IMR-90 (cell line): ENCODE measurements around the gene MARCHF6. TPM values are rescaled to one million over a fixed set of nuclear protein-coding genes. Genes with fewer than 3 reads are reported as not detected.

ENCODE experiments used
- ATAC-seq: fragments of 200-7000 bp; cut with Tn5 transposase; 2 replicates; pipeline ENCODE4 v1.9.1; 2020; ENCODE audit warnings: low read depth, mild to moderate bottlenecking, moderate library complexity
- BruUV-seq: library from RNA; stranded (reverse); fragments of 400-500 nt; replicated peaks from 2 replicates; lab custom pipeline; 2021; lab: Mats Ljungman, UMichigan
- CTCF ChIA-PET: fragments of 300-600 bp; formaldehyde crosslinking; extraction: SDS; loops from one replicate; lab custom pipeline; 2021; ENCODE audit warnings: antibody characterized with exemption; lab: Yijun Ruan, JAX
- POLR2A ChIA-PET: fragments of 300-600 bp; sonication (Branson Sonifier 250); formaldehyde crosslinking; loops from one replicate; lab custom pipeline; 2022; ENCODE audit warnings: antibody characterized with exemption; ENCODE audit not compliant: unreplicated experiment; lab: Charles Lee
- DNase-seq: peaks from one replicate; pipeline ENCODE4 v3.0.0; 2013
- H2AFZ ChIP-seq: replicated peaks from 2 replicates; pipeline ENCODE3; 2013; ENCODE audit warnings: low read length, mild to moderate bottlenecking; ENCODE audit not compliant: poor library complexity
- H2AK5ac ChIP-seq: 2 replicates; pipeline ENCODE4 v1.6.1; 2013; ENCODE audit warnings: low read depth, low read length, inconsistent platforms
- H2AK9ac ChIP-seq: replicated peaks from 2 replicates; pipeline ENCODE3; 2013; ENCODE audit warnings: mild to moderate bottlenecking, low read depth, low read length, moderate library complexity; ENCODE audit not compliant: poor library complexity
- H2BK120ac ChIP-seq: 2 replicates; pipeline ENCODE4 v1.6.1; 2013; ENCODE audit warnings: low read depth, low read length, inconsistent platforms
- H2BK15ac ChIP-seq: 3 replicates; pipeline ENCODE4 v1.6.1; 2013; ENCODE audit warnings: low read depth, low read length, inconsistent platforms
- H2BK20ac ChIP-seq: 2 replicates; pipeline ENCODE4 v1.6.1; 2013; ENCODE audit warnings: low read depth, mild to moderate bottlenecking, inconsistent platforms, low read length, moderate library complexity
- H2BK5ac ChIP-seq: 2 replicates; pipeline ENCODE4 v1.6.1; 2013; ENCODE audit warnings: mild to moderate bottlenecking, low read depth, low read length, inconsistent platforms; ENCODE audit not compliant: poor library complexity, severe bottlenecking
- H3K14ac ChIP-seq: replicated peaks from 2 replicates; pipeline ENCODE4 v1.6.1; 2013; ENCODE audit warnings: low read depth, low read length, inconsistent platforms
- H3K18ac ChIP-seq: 2 replicates; pipeline ENCODE4 v1.6.1; 2013; ENCODE audit warnings: low read depth, low read length, control low read depth
- H3K23ac ChIP-seq: 2 replicates; pipeline ENCODE4 v1.6.1; 2013; ENCODE audit warnings: low read depth, low read length, inconsistent platforms
- H3K27ac ChIP-seq: 2 replicates; pipeline ENCODE4 v1.5.1; 2013; ENCODE audit warnings: mild to moderate bottlenecking, control low read depth, low read length; ENCODE audit not compliant: insufficient read depth
- H3K27me3 ChIP-seq: 2 replicates; pipeline ENCODE4 v1.6.1; 2013; ENCODE audit warnings: low read length; ENCODE audit not compliant: control insufficient read depth, insufficient read depth
- H3K36me3 ChIP-seq: 2 replicates; pipeline ENCODE4 v1.6.1; 2013; ENCODE audit warnings: low read length, mixed read lengths; ENCODE audit not compliant: control insufficient read depth, insufficient read depth
- H3K4ac ChIP-seq: 2 replicates; pipeline ENCODE4 v1.6.1; 2013; ENCODE audit warnings: low read depth, low read length, inconsistent platforms
- H3K4me1 ChIP-seq: 2 replicates; pipeline ENCODE4 v1.6.1; 2013; ENCODE audit warnings: low read length, mixed read lengths; ENCODE audit not compliant: control insufficient read depth, insufficient read depth
- H3K4me2 ChIP-seq: 2 replicates; pipeline ENCODE4 v1.6.1; 2013; ENCODE audit warnings: low read depth, mild to moderate bottlenecking, control low read depth, low read length, moderate library complexity
- H3K4me3 ChIP-seq: 2 replicates; pipeline ENCODE4 v1.5.1; 2013; ENCODE audit warnings: low read depth, mild to moderate bottlenecking, control low read depth, low read length, moderate library complexity; ENCODE audit not compliant: insufficient read depth
- H3K56ac ChIP-seq: 2 replicates; pipeline ENCODE4 v1.6.1; 2013; ENCODE audit warnings: low read length, inconsistent platforms; ENCODE audit not compliant: insufficient read depth; ENCODE audit errors: extremely low read depth
- H3K79me1 ChIP-seq, 2 experiments: 2 replicates each; pipeline ENCODE4 v1.6.1; 2013; ENCODE audit warnings: low read length in 2 of 2, inconsistent platforms in 1 of 2, low read depth in 1 of 2
- H3K9ac ChIP-seq: 2 replicates; pipeline ENCODE4 v1.6.1; 2013; ENCODE audit warnings: low read depth, low read length, control low read depth
- H3K9me1 ChIP-seq: 2 replicates; pipeline ENCODE4 v1.6.1; 2013; ENCODE audit warnings: low read length, inconsistent platforms; ENCODE audit not compliant: insufficient read depth
- H3K9me3 ChIP-seq: 2 replicates; pipeline ENCODE4 v1.6.1; 2013; ENCODE audit warnings: low read length; ENCODE audit not compliant: control insufficient read depth, insufficient read depth
- H4K20me1 ChIP-seq: 2 replicates; pipeline ENCODE4 v1.6.1; 2013; ENCODE audit warnings: low read length, inconsistent platforms; ENCODE audit not compliant: insufficient read depth
- H4K5ac ChIP-seq: 2 replicates; pipeline ENCODE4 v1.6.1; 2013; ENCODE audit warnings: mild to moderate bottlenecking, low read depth, low read length, control low read depth
- H4K8ac ChIP-seq, 2 experiments: 2 replicates each; pipeline ENCODE4 v1.6.1; 2013; ENCODE audit warnings: low read depth in 2 of 2, low read length in 2 of 2, control low read depth in 1 of 2, inconsistent platforms in 1 of 2
- H4K91ac ChIP-seq: 2 replicates; pipeline ENCODE4 v1.6.1; 2013; ENCODE audit warnings: low read depth, low read length, inconsistent platforms; ENCODE audit not compliant: insufficient read depth
- BHLHE40 ChIP-seq: fragments of 150-350 bp; IDR thresholded peaks from 2 replicates; pipeline ENCODE4 v1.6.1; 2016; ENCODE audit warnings: mild to moderate bottlenecking, low read depth, low read length
- CHD1 ChIP-seq: IDR thresholded peaks from 2 replicates; pipeline ENCODE4 v1.6.1; 2012; ENCODE audit warnings: low read depth, low read length, improper control_type of control experiment
- FOS ChIP-seq: fragments of 150-350 bp; IDR thresholded peaks from 2 replicates; pipeline ENCODE4 v1.6.1; 2016; ENCODE audit warnings: low read depth, low read length
- MAFK ChIP-seq: IDR thresholded peaks from 2 replicates; pipeline ENCODE4 v1.6.1; 2012; ENCODE audit warnings: low read depth, low read length, improper control_type of control experiment
- MXI1 ChIP-seq: IDR thresholded peaks from 2 replicates; pipeline ENCODE4 v1.6.1; 2012; ENCODE audit warnings: low read depth, mild to moderate bottlenecking, low read length, moderate library complexity, borderline replicate concordance
- POLR2A ChIP-seq: IDR thresholded peaks from 2 replicates; pipeline ENCODE4 v1.6.1; 2012; ENCODE audit warnings: mild to moderate bottlenecking, low read depth, low read length
- RAD21 ChIP-seq: IDR thresholded peaks from 2 replicates; pipeline ENCODE4 v1.6.1; 2012; ENCODE audit warnings: low read length, improper control_type of control experiment
- RCOR1 ChIP-seq: IDR thresholded peaks from 2 replicates; pipeline ENCODE4 v1.6.1; 2012; ENCODE audit warnings: mild to moderate bottlenecking, low read length, improper control_type of control experiment; ENCODE audit not compliant: insufficient replicate concordance
- RFX5 ChIP-seq: IDR thresholded peaks from 2 replicates; pipeline ENCODE4 v1.8.0; 2012; ENCODE audit warnings: low read depth, mild to moderate bottlenecking, low read length, moderate library complexity
- SMC3 ChIP-seq: fragments of 150-350 bp; IDR thresholded peaks from 2 replicates; pipeline ENCODE4 v1.6.1; 2016; ENCODE audit warnings: low read depth, mild to moderate bottlenecking, antibody characterized with exemption, low read length, moderate library complexity
- WGBS, 2 experiments: methylation state at CpG; one replicate each; pipeline versions ENCODE4 v1.1.5 to v1.1.7; 2013; ENCODE audit warnings: missing lambda C conversion rate in 2 of 2; ENCODE audit not compliant: insufficient read length in 1 of 2; ENCODE audit errors: extremely low coverage in 2 of 2; 5-methylcytosine and 5-hydroxymethylcytosine counted together
- dilution Hi-C: fragments of 300-500 bp; cut with HindIII; formaldehyde crosslinking; loops from one replicate; pipeline ENCODE4 v1.14.3; 2018; ENCODE audit warnings: low sequenced_read_pairs; ENCODE audit not compliant: unreplicated experiment
- in situ Hi-C: fragments of 300-500 bp; cut with MboI; formaldehyde crosslinking; loops from 3 replicates; pipeline ENCODE4 v1.14.3; 2019; ENCODE audit warnings: low sequenced_read_pairs, inconsistent platforms, mixed read lengths
- intact Hi-C: fragments of 100-400 bp; cut with micrococcal nuclease; formaldehyde crosslinking; loops from 2 replicates; pipeline ENCODE4 v1.10.0; 2022
- polyA plus RNA-seq, 3 experiments: library from polyadenylated mRNA; depleted of rRNA; stranded (reverse); fragments of >200 nt; gene quantifications; 2 replicates each; pipeline ENCODE4 v1.2.3, GENCODE V29; 2012; ENCODE audit warnings: low replicate concordance in 1 of 3
- total RNA-seq: library from RNA; depleted of rRNA; stranded (reverse); fragments of >200 nt; gene quantifications from 2 replicates; pipeline ENCODE4 v1.2.3, GENCODE V29; 2012
- TF ChIP-seq, protein P1 (sequence below): fragments of 150-350 bp; IDR thresholded peaks from 2 replicates; pipeline ENCODE4 v1.6.1; 2017; ENCODE audit warnings: mild to moderate bottlenecking, antibody characterized with exemption, low read length, low read depth
- TF ChIP-seq, protein P2 (sequence below): conservative IDR thresholded peaks from 2 replicates; pipeline ENCODE4 v1.5.1; 2012; ENCODE audit warnings: mild to moderate bottlenecking, low read depth, low read length, improper control_type of control experiment

Gene MARCHF6
- total and polyA plus RNA-seq, 2 of the 4 experiments (the other 2 are of a cell fraction) = 55.2 to 62.6 TPM

DNA sequence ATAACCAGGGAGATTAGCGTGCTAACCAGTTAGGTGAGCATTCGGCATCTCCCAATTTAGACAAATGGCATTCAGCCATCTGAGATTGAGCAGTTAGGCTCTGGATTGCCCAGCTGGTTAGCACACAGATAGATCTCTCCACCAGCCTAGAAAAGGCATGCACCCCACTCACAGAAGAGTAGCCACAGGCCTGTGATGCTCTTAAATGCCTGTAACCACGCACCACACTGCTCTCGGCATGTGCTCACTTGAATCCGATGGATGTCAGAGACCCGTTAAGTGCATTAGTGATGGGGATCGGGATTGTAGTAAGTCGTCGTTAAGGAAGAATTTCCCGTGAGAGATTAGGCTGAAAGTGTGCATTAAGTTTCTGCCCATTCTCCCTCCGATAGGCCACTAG lies 23.0 kb downstream of the MARCHF6 start:
- H3K9me3 ChIP-seq = no peaks in the 10 kb centered on the region
- H3K23ac ChIP-seq = no peak overlapping the region
- H4K91ac ChIP-seq = no peak overlapping the region
- no peak overlapping the region for H2AK5ac ChIP-seq
- no peak overlapping the region for H3K4me3 ChIP-seq
- ChIA-PET CTCF (no interaction called here), POLR2A (no interaction called here)
- intact Hi-C loops = no loop called here
- no peak overlapping the region for H4K8ac ChIP-seq
- WGBS, 2 experiments = 80% methylated on average over 3 of the region's 11 CpGs; no CpG with 5 or more reads in 1 of the 2 experiments
- H3K27me3 ChIP-seq = no peaks in the 10 kb centered on the region
- H2AFZ ChIP-seq = no peak overlapping the region
- H2BK5ac ChIP-seq = no peak overlapping the region
- dilution Hi-C loops = no loop called here
- H3K56ac ChIP-seq = no peak overlapping the region
- peaks cover 22 to 52% of the 10 kb centered on the region in 2 experiments for H3K79me1 ChIP-seq
- no peak overlapping the region for H3K9ac ChIP-seq
- no peak overlapping the region for H2BK15ac ChIP-seq
- peaks cover 3% of the 10 kb centered on the region; the same call in 1 of the 2 replicates for H3K4me1 ChIP-seq
- peaks cover 9% of the 10 kb centered on the region for H3K36me3 ChIP-seq
- no peak overlapping the region for H3K27ac ChIP-seq
- H3K4ac ChIP-seq = no peak overlapping the region
- H3K18ac ChIP-seq = no peak overlapping the region
- no peak overlapping the region for H2BK120ac ChIP-seq
- peaks cover 60% of the 10 kb centered on the region for H4K20me1 ChIP-seq
- no peak for TF ChIP-seq BHLHE40
- no peak for TF ChIP-seq RCOR1
- TF ChIP-seq, protein P1, sequence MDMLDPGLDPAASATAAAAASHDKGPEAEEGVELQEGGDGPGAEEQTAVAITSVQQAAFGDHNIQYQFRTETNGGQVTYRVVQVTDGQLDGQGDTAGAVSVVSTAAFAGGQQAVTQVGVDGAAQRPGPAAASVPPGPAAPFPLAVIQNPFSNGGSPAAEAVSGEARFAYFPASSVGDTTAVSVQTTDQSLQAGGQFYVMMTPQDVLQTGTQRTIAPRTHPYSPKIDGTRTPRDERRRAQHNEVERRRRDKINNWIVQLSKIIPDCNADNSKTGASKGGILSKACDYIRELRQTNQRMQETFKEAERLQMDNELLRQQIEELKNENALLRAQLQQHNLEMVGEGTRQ = no peak
- TF ChIP-seq, protein P2, sequence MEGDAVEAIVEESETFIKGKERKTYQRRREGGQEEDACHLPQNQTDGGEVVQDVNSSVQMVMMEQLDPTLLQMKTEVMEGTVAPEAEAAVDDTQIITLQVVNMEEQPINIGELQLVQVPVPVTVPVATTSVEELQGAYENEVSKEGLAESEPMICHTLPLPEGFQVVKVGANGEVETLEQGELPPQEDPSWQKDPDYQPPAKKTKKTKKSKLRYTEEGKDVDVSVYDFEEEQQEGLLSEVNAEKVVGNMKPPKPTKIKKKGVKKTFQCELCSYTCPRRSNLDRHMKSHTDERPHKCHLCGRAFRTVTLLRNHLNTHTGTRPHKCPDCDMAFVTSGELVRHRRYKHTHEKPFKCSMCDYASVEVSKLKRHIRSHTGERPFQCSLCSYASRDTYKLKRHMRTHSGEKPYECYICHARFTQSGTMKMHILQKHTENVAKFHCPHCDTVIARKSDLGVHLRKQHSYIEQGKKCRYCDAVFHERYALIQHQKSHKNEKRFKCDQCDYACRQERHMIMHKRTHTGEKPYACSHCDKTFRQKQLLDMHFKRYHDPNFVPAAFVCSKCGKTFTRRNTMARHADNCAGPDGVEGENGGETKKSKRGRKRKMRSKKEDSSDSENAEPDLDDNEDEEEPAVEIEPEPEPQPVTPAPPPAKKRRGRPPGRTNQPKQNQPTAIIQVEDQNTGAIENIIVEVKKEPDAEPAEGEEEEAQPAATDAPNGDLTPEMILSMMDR = no peak
- TF ChIP-seq RAD21 = no peak
- TF ChIP-seq POLR2A = no peak
- TF ChIP-seq SMC3 = no peak
- TF ChIP-seq FOS = no peak
- no peak for TF ChIP-seq MAFK
- no peak for TF ChIP-seq MXI1
- no peak for TF ChIP-seq RFX5
- no peak for TF ChIP-seq CHD1
- H2BK20ac ChIP-seq = no peak overlapping the region
- ATAC-seq (no peak), DNase-seq (no peak)
- H2AK9ac ChIP-seq = no peak overlapping the region
- no peak overlapping the region for H4K5ac ChIP-seq
- no peak overlapping the region for H3K4me2 ChIP-seq
- no peak overlapping the region for H3K14ac ChIP-seq
- H3K9me1 ChIP-seq = peaks cover 20% of the 10 kb centered on the region
- BruUV-seq = no TSS peak
- in situ Hi-C loops = no loop called here
